Smooth muscle cell (in vitro differentiated cells): ENCODE results near the gene RHOA. TPM values are rescaled to one million over a fixed set of nuclear protein-coding genes. Genes with fewer than 3 reads are reported as not detected.

Source experiments
- DNase-seq: peaks from one replicate; lab custom pipeline; 2025; ENCODE audit not compliant: unreplicated experiment; lab: John Stamatoyannopoulos, UW
- H2AFZ ChIP-seq: fragments of 200-600 bp; sonication (generic); 2 replicates; pipeline ENCODE4 v1.6.0; 2016; ENCODE audit warnings: antibody characterized with exemption, low read depth, mild to moderate bottlenecking
- H3F3A ChIP-seq: fragments of 200-600 bp; sonication (generic); 2 replicates; pipeline ENCODE4 v1.6.0; 2017; ENCODE audit warnings: antibody characterized with exemption, low read depth
- H3K27ac ChIP-seq: fragments of 200-600 bp; sonication (generic); 2 replicates; pipeline ENCODE4 v1.5.1; 2016; ENCODE audit warnings: low read depth, mild to moderate bottlenecking
- H3K27me3 ChIP-seq: fragments of 200-600 bp; sonication (generic); 2 replicates; pipeline ENCODE4 v1.6.1; 2016; ENCODE audit warnings: low read depth, mild to moderate bottlenecking
- H3K36me3 ChIP-seq: fragments of 200-600 bp; sonication (generic); 2 replicates; pipeline ENCODE4 v1.5.1; 2016; ENCODE audit warnings: low read depth
- H3K4me1 ChIP-seq: fragments of 200-600 bp; sonication (generic); 2 replicates; pipeline ENCODE4 v1.5.1; 2016; ENCODE audit warnings: low read depth
- H3K4me2 ChIP-seq: fragments of 200-600 bp; sonication (generic); 2 replicates; pipeline ENCODE4 v1.6.0; 2016; ENCODE audit warnings: mild to moderate bottlenecking
- H3K4me3 ChIP-seq: fragments of 200-600 bp; sonication (generic); 2 replicates; pipeline ENCODE4 v1.5.1; 2016; ENCODE audit warnings: mild to moderate bottlenecking
- H3K79me2 ChIP-seq: fragments of 200-600 bp; sonication (generic); 2 replicates; pipeline ENCODE4 v1.6.0; 2016; ENCODE audit warnings: low read depth, mild to moderate bottlenecking
- H3K9ac ChIP-seq: fragments of 200-600 bp; sonication (generic); 2 replicates; pipeline ENCODE4 v1.6.0; 2016; ENCODE audit warnings: low read depth
- H3K9me3 ChIP-seq: fragments of 200-600 bp; sonication (generic); replicated peaks from 2 replicates; pipeline ENCODE4 v1.5.1; 2016; ENCODE audit warnings: low read depth
- H4K20me1 ChIP-seq: fragments of 200-600 bp; sonication (generic); 2 replicates; pipeline ENCODE4 v1.6.0; 2016; ENCODE audit warnings: low read depth
- CTCF ChIP-seq: fragments of 200-600 bp; sonication (generic); IDR thresholded peaks from 2 replicates; pipeline ENCODE4 v1.5.1; 2017; ENCODE audit warnings: borderline replicate concordance, mild to moderate bottlenecking, antibody characterized with exemption; ENCODE audit not compliant: insufficient read depth, poor library complexity, severe bottlenecking
- WGBS: methylation state at CpG from one replicate; pipeline ENCODE4 v1.1.7; 2016; ENCODE audit warnings: low lambda C conversion rate; 5-methylcytosine and 5-hydroxymethylcytosine counted together
- polyA plus RNA-seq: library from polyadenylated mRNA; unstranded; fragments of >200 nt; fragmentation: Nextera tagmentation; extraction: Ambion mirVana; gene quantifications from 2 replicates; pipeline ENCODE4 v1.2.1, GENCODE V29; 2016
- total RNA-seq: library from RNA; depleted of rRNA; stranded (reverse); fragments of >200 nt; gene quantifications from 2 replicates; pipeline ENCODE4 v1.2.3, GENCODE V29; 2014

RHOA gene
- total and polyA plus RNA-seq, 2 experiments from 2014 or later: 447 to 530 TPM

GRCh38 chr3:49341996-49342395 lies 69.8 kb downstream of the RHOA start:
- peaks cover 27% of the 10 kb centered on the region for H3K79me2 ChIP-seq
- H2AFZ ChIP-seq: no peak overlapping the region
- no peak overlapping the region for H3K4me3 ChIP-seq
- no peaks in the 10 kb centered on the region for H3K9me3 ChIP-seq
- no peak for TF ChIP-seq CTCF
- H3K4me2 ChIP-seq: no peak overlapping the region
- no peaks in the 10 kb centered on the region for H4K20me1 ChIP-seq
- H3K36me3 ChIP-seq: no peaks in the 10 kb centered on the region
- peaks cover 10% of the 10 kb centered on the region for H3K4me1 ChIP-seq
- H3F3A ChIP-seq: no peaks in the 10 kb centered on the region
- DNase-seq: no peak
- 99% methylated on average over 6 of the region's 6 CpGs for WGBS
- no peaks in the 10 kb centered on the region for H3K27me3 ChIP-seq
- no peak overlapping the region for H3K27ac ChIP-seq
- H3K9ac ChIP-seq: no peak overlapping the region

DNA sequence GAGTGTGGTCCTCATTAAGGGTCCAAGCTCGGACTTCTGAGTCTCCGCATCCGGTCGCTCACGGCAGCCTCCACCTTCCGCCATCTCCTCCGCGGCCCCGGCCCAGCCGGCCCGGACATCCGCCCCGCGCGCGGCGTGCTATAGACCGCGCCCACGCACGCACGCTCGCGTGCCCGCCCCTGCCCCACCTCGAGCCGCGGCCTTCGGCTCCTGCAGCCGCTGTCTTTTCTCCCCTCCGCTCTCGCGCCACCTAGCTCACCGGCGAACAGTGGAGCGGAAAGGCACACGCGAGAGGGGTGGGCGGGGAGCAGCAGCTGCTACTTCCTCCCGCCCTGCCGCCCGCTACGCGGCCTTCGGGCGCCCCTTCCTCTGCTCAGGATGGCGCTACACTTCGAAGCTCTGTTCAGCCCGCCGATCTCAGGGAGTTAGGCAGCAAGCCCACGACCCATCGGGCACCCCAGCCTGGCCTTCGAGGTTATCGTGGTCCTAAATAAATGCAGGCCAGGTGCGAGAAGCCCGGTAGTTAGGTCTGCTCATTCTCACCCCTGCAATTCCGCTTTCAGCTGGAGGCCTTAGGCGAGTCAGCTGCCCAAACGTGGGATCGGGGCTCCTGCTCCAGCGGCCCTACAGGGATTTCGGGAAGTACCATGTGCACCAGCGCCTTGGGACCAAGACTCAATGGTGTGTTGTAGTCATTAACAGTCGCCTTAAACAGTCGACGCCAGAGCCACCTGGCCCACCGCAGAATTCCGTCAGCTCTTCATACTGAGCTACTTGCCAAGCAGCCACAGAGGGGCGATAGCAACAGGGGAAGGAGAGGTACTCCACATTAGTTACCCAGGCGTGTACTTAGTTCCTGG lies 71.6 kb downstream of the RHOA start, which contains the start of gene USP4:
USP4 (minus strand) TSS at position 113 of the 860 bp plus-strand sequence; CDS start at position 84, 29 bp downstream.
- peak within 1 kb of the TSS; percentile 87 for H3K4me2 ChIP-seq
- peak within 1 kb of the TSS; percentile 83 for H2AFZ ChIP-seq
- H3K4me1 ChIP-seq: peaks cover 10% of the 10 kb centered on the region
- peaks cover 42% of the 10 kb centered on the region for H3K79me2 ChIP-seq
- peak within 1 kb of the TSS; percentile 65 for H3K27ac ChIP-seq
- WGBS: 2% methylated on average over 70 of the region's 70 CpGs
- H4K20me1 ChIP-seq: peaks cover 4% of the 10 kb centered on the region
- H3K27me3 ChIP-seq: no peaks in the 10 kb centered on the region
- H3K4me3 ChIP-seq: peak within 1 kb of the TSS; percentile 80
- peak within 1 kb of the TSS; percentile 49 for H3K9ac ChIP-seq
- H3K9me3 ChIP-seq: no peaks in the 10 kb centered on the region
- peak; percentile 29 for TF ChIP-seq CTCF
- H3F3A ChIP-seq: no peaks in the 10 kb centered on the region
- peaks cover 4% of the 10 kb centered on the region for H3K36me3 ChIP-seq
- DNase-seq: peak; percentile 51

DNA sequence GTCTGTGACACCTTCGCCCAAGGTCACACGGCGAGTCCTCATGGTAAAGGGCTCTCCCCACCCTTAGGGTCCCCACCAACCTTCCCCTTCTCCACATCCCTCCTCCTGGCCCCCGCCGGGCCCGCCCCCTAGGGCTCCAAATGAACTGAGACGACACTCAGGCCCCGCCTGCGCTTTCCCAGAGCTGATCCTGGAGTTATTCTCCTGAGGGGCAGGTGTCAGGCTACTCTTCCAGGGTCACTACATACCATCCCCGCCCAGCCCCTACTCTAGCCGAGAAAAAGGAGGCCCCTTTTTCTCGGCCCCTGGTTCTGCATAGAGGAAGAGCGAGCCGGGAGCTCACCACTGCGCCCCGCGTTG lies 72.2 kb downstream of the RHOA start:
- no peak for TF ChIP-seq CTCF
- H3K79me2 ChIP-seq: peaks cover 47% of the 10 kb centered on the region

More for the DNA sequence above, 72.2 kb downstream of the RHOA start:
- Histone ChIP-seq H3K4me3 (peak overlapping the region; percentile 80), H3K4me1 (peaks cover 10% of the 10 kb centered on the region), H3K4me2 (peak overlapping the region; percentile 87), H2AFZ (peak overlapping the region; percentile 83), H4K20me1 (peaks cover 4% of the 10 kb centered on the region), H3K27me3 (no peaks in the 10 kb centered on the region), H3K27ac (peak overlapping the region; percentile 65), H3K9ac (peak overlapping the region; percentile 49), H3K9me3 (no peaks in the 10 kb centered on the region), H3K36me3 (peaks cover 5% of the 10 kb centered on the region), H3F3A (no peaks in the 10 kb centered on the region)
- peak; percentile 30 for DNase-seq
- WGBS: 4% methylated on average over 16 of the region's 17 CpGs
